ENCODE results near the gene KAZN. TPM values are rescaled to one million over a fixed set of nuclear protein-coding genes. Genes with fewer than 3 reads are reported as not detected.

Gene KAZN
- total RNA-seq, 1 donor from 2014 or later = 1.1 TPM

- no peaks in the 10 kb centered on the region for H3K4me1 Mint-ChIP-seq
- no peak overlapping the region for H3K27ac Mint-ChIP-seq
- no peaks in the 10 kb centered on the region for H3K36me3 Mint-ChIP-seq (ENCODE audit: low read depth)
- peaks cover 3% of the 10 kb centered on the region for H3K9me3 Mint-ChIP-seq
- DNase-seq = no peak
- no peaks in the 10 kb centered on the region for H3K27me3 Mint-ChIP-seq
- no peak overlapping the region for H3K4me3 Mint-ChIP-seq
- intact Hi-C loops (cut with micrococcal nuclease) = no loop called here
These were observed 120.0 kb downstream of the KAZN start for GRCh38 chr1:14718476-14718875.

GRCh38 chr1:14723401-14723800 lies 124.9 kb downstream of the KAZN start:
- intact Hi-C loops (cut with micrococcal nuclease) = no loop called here
- peaks cover 3% of the 10 kb centered on the region for H3K9me3 Mint-ChIP-seq
- no peaks in the 10 kb centered on the region for H3K36me3 Mint-ChIP-seq (ENCODE audit: low read depth)
- H3K27ac Mint-ChIP-seq = no peak overlapping the region
- H3K4me1 Mint-ChIP-seq = no peaks in the 10 kb centered on the region
- DNase-seq = no peak
- H3K27me3 Mint-ChIP-seq = no peaks in the 10 kb centered on the region
- H3K4me3 Mint-ChIP-seq = no peak overlapping the region

DNA sequence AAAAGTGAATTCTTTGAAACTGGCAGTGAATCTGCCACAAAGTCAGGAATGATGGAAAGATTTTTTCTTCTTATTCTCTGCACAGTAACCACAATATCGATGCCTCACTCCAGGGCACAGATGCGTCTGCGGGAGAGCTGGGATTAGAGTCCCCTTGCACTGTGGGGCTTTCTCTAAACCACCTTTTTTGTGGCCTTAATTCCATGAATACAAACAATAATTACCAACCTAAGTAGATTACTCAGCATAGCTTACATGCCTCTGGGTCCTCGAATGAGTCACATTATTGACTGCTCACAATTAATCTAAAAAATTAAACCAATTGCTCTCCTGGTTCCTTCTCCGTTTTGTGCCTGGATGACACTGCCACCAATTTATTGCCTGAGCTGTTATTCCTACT lies 125.8 kb downstream of the KAZN start:
- H3K4me1 Mint-ChIP-seq = no peaks in the 10 kb centered on the region
- DNase-seq = no peak
- peaks cover 3% of the 10 kb centered on the region for H3K9me3 Mint-ChIP-seq
- H3K4me3 Mint-ChIP-seq = no peak overlapping the region
- intact Hi-C loops (cut with micrococcal nuclease) = no loop called here
- no peaks in the 10 kb centered on the region for H3K36me3 Mint-ChIP-seq (ENCODE audit: low read depth)
- H3K27ac Mint-ChIP-seq = no peak overlapping the region
- no peaks in the 10 kb centered on the region for H3K27me3 Mint-ChIP-seq

DNA sequence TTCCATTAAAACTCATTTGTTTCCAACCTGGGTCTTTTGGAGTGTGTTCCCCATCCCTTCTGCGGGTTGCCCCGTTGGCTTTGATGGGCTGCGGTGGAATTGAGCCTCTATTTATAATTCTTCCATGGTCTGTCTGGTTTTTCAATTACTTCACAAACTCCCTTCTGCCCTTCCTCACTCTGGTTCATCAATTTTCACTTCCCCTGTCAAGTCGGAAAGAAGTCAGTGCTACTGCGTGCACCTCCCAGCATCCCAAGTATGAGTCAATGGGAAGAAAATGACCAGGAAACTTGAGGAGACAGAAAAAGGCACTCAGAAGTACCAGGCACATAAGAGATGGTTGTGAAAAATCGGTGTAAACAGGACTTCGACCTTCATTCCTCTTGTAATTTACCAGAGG lies 126.2 kb downstream of the KAZN start:
- Mint-ChIP-seq H3K4me1 (no peaks in the 10 kb centered on the region), H3K9me3 (peaks cover 2% of the 10 kb centered on the region), H3K4me3 (no peak overlapping the region), H3K27ac (no peak overlapping the region), H3K36me3 (ENCODE audit: low read depth) (no peaks in the 10 kb centered on the region), H3K27me3 (no peaks in the 10 kb centered on the region)
- DNase-seq = no peak
- intact Hi-C loops (cut with micrococcal nuclease) = no loop called here

DNA sequence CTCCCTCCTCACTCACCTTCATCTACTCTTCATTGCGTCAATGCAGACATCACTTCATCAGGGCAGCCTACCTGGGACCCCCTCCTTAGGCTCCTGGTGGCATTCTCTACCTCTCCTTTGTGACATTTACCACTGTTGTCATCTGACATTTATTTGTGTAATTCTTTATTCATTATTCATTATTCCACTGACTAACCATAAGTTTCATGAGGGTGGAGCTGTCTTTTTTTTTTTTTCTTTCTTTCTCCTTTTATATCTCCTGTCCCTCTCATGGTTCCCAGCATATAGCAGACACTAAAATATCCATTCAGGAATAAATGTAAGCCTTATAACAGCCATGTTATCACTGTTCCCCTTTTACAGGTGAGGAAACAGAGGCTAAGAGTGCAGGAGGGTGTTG lies 126.8 kb downstream of the KAZN start:
- no peak overlapping the region for H3K4me3 Mint-ChIP-seq
- intact Hi-C loops (cut with micrococcal nuclease) = no loop called here
- no peaks in the 10 kb centered on the region for H3K36me3 Mint-ChIP-seq (ENCODE audit: low read depth)
- H3K9me3 Mint-ChIP-seq = no peaks in the 10 kb centered on the region
- no peaks in the 10 kb centered on the region for H3K4me1 Mint-ChIP-seq
- H3K27ac Mint-ChIP-seq = no peak overlapping the region
- DNase-seq = no peak
- no peaks in the 10 kb centered on the region for H3K27me3 Mint-ChIP-seq

GRCh38 chr1:14725695-14726094 lies 127.2 kb downstream of the KAZN start:
- intact Hi-C loops (cut with micrococcal nuclease) = no loop called here
- H3K4me1 Mint-ChIP-seq = no peaks in the 10 kb centered on the region
- H3K9me3 Mint-ChIP-seq = no peaks in the 10 kb centered on the region
- no peaks in the 10 kb centered on the region for H3K36me3 Mint-ChIP-seq (ENCODE audit: low read depth)
- H3K4me3 Mint-ChIP-seq = no peak overlapping the region
- no peaks in the 10 kb centered on the region for H3K27me3 Mint-ChIP-seq
- H3K27ac Mint-ChIP-seq = no peak overlapping the region
- DNase-seq = no peak

GRCh38 chr1:14726606-14727005 lies 128.1 kb downstream of the KAZN start:
- Mint-ChIP-seq H3K9me3 (no peaks in the 10 kb centered on the region), H3K4me1 (no peaks in the 10 kb centered on the region), H3K36me3 (ENCODE audit: low read depth) (no peaks in the 10 kb centered on the region), H3K27ac (no peak overlapping the region), H3K27me3 (no peaks in the 10 kb centered on the region), H3K4me3 (no peak overlapping the region)
- intact Hi-C loops (cut with micrococcal nuclease) = no loop called here
- DNase-seq = no peak

DNA sequence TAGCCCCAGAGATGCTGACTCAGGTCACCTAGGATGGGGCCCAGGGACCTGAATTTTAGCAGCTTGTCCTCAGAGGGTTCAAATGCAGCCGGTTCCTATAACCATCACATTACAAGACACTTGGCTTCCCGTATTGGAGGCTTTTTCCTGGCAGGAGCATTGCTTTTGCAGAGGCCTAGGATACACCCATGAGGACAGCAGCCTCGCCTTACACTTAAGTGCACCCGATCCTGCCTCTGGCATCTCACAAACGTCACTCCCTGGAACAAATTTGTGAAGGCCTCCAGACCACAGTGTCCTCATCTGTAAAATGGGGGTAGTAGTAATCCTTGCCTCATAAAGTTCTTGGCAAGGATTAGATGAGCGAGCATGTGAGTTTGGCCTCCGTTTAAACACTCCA lies 130.0 kb downstream of the KAZN start:
- no peaks in the 10 kb centered on the region for H3K4me1 Mint-ChIP-seq
- intact Hi-C loops (cut with micrococcal nuclease) = no loop called here
- H3K36me3 Mint-ChIP-seq (ENCODE audit: low read depth) = no peaks in the 10 kb centered on the region
- H3K27ac Mint-ChIP-seq = no peak overlapping the region
- no peak overlapping the region for H3K4me3 Mint-ChIP-seq
- H3K27me3 Mint-ChIP-seq = no peaks in the 10 kb centered on the region
- H3K9me3 Mint-ChIP-seq = no peaks in the 10 kb centered on the region
- DNase-seq = no peak

DNA sequence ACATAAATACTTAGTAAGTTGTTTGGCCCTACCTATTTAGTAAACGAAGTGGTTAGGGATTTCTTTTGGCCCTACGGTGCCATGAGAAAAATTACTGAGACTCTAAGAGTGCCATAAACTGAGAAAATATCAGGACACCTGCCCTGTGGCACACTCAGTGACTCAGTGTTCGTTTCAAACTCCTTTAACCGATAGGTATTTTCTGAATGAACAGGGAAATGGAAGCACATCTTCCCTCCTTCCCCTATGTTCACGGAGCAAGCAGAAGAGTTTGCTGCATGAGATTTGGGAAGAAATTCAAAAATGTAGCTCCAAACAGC lies 134.2 kb downstream of the KAZN start:
- intact Hi-C loops (cut with micrococcal nuclease) = no loop called here
- no peaks in the 10 kb centered on the region for H3K4me1 Mint-ChIP-seq
- no peak for DNase-seq
- no peak overlapping the region for H3K4me3 Mint-ChIP-seq
- no peaks in the 10 kb centered on the region for H3K36me3 Mint-ChIP-seq (ENCODE audit: low read depth)
- no peaks in the 10 kb centered on the region for H3K9me3 Mint-ChIP-seq
- H3K27me3 Mint-ChIP-seq = peaks cover 5% of the 10 kb centered on the region
- no peak overlapping the region for H3K27ac Mint-ChIP-seq

- no peaks in the 10 kb centered on the region for H3K9me3 Mint-ChIP-seq
- H3K27me3 Mint-ChIP-seq = peaks cover 5% of the 10 kb centered on the region
- H3K4me1 Mint-ChIP-seq = no peaks in the 10 kb centered on the region
- H3K4me3 Mint-ChIP-seq = no peak overlapping the region
- H3K36me3 Mint-ChIP-seq (ENCODE audit: low read depth) = no peaks in the 10 kb centered on the region
- intact Hi-C loops (cut with micrococcal nuclease) = no loop called here
- no peak for DNase-seq
- no peak overlapping the region for H3K27ac Mint-ChIP-seq
These were observed 134.7 kb downstream of the KAZN start for GRCh38 chr1:14733048-14733778.

DNA sequence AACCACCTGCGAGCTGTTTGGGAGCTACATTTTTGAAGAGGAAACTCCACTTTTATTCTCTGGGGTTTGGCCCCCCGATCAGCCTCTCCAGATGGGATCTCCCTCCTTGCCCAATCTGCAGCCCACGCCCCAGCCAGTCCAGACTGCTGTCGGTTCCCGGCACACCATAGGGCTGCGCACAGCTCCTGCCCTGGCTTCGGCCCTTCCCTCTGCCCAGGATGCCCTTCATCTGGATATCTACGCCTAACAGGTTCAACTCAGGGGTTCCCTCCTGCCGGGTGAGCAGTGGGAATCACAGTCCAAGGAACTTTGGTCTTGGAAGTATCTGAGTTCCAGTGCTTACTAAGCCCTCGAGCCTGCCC lies 135.3 kb downstream of the KAZN start:
- DNase-seq = no peak
- H3K4me3 Mint-ChIP-seq = no peak overlapping the region
- no peaks in the 10 kb centered on the region for H3K36me3 Mint-ChIP-seq (ENCODE audit: low read depth)
- H3K4me1 Mint-ChIP-seq = no peaks in the 10 kb centered on the region
- intact Hi-C loops (cut with micrococcal nuclease) = no loop called here
- no peaks in the 10 kb centered on the region for H3K9me3 Mint-ChIP-seq
- H3K27me3 Mint-ChIP-seq = peaks cover 5% of the 10 kb centered on the region
- no peak overlapping the region for H3K27ac Mint-ChIP-seq

DNA sequence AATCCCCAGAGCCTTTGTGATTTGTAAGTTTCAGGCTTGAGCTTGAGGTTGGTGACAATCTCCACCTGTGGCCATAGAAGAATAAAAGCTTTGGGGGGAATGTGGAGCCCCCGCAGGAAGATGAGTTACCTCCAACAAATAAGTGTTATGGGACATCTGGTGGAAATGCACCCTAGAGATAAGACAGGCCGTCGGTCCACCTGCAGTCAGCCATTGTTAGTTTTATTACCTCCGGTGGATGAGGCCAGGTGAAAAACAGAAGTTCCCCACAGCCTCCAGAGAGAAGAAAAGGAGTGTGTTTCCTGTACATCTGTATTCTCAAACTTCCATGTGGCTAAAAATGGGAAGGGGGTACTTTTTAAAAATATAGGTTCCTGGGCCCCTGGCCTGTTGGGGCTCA lies 137.4 kb downstream of the KAZN start:
- DNase-seq = no peak
- Mint-ChIP-seq H3K9me3 (no peaks in the 10 kb centered on the region), H3K4me1 (no peaks in the 10 kb centered on the region), H3K27me3 (peaks cover 15% of the 10 kb centered on the region), H3K4me3 (no peak overlapping the region), H3K36me3 (ENCODE audit: low read depth) (no peaks in the 10 kb centered on the region), H3K27ac (no peak overlapping the region)
- intact Hi-C loops (cut with micrococcal nuclease) = no loop called here

GRCh38 chr1:14737561-14738094 lies 139.1 kb downstream of the KAZN start:
- intact Hi-C loops (cut with micrococcal nuclease) = no loop called here
- Mint-ChIP-seq H3K27me3 (peaks cover 22% of the 10 kb centered on the region), H3K9me3 (no peaks in the 10 kb centered on the region), H3K4me3 (no peak overlapping the region), H3K27ac (no peak overlapping the region), H3K36me3 (ENCODE audit: low read depth) (no peaks in the 10 kb centered on the region), H3K4me1 (no peaks in the 10 kb centered on the region)
- no peak for DNase-seq

DNA sequence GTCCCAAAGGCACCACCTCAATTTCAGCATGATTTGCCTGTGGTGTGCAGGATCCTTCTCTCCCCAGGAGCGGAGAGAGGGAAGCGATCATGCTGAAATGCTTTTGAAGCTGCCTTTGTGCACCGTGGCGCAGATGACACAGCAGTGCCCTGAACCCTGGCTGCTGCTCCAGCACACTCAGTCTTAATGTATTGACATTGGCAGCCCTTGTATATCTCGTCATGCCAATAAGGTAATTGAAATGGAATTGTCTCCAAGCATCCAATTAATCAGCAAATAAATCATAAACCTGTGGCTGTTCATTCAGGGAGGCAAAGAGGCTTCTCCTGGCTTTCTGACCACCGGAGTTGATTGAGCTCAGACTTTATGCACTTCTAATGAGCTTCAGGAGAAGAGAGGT lies 139.8 kb downstream of the KAZN start:
- Mint-ChIP-seq H3K36me3 (ENCODE audit: low read depth) (no peaks in the 10 kb centered on the region), H3K27me3 (peaks cover 25% of the 10 kb centered on the region), H3K9me3 (no peaks in the 10 kb centered on the region), H3K4me1 (no peaks in the 10 kb centered on the region), H3K27ac (no peak overlapping the region), H3K4me3 (no peak overlapping the region)
- intact Hi-C loops (cut with micrococcal nuclease) = no loop called here
- no peak for DNase-seq

- Mint-ChIP-seq H3K4me1 (no peaks in the 10 kb centered on the region), H3K27me3 (peaks cover 25% of the 10 kb centered on the region), H3K9me3 (no peaks in the 10 kb centered on the region), H3K36me3 (ENCODE audit: low read depth) (no peaks in the 10 kb centered on the region), H3K27ac (no peak overlapping the region), H3K4me3 (no peak overlapping the region)
- intact Hi-C loops (cut with micrococcal nuclease) = no loop called here
- DNase-seq = no peak
These were observed 140.2 kb downstream of the KAZN start for GRCh38 chr1:14738647-14739046.

All from activated CD4-positive, alpha-beta T cell treated with anti-CD3 and anti-CD28 coated beads, Interleukin-2, amount 10 ng/mL, durations not matched to agents 24 days and 14 days (primary cell).